HepG2 (cell line): Measurements from ENCODE around the gene CNTNAP1. TPM values are rescaled to one million over a fixed set of nuclear protein-coding genes. Genes with fewer than 3 reads are reported as not detected.

Experiments used
- BORCS8-MEF2B ChIP-seq: sonication (generic); formaldehyde crosslinking; IDR thresholded peaks from 2 replicates; pipeline ENCODE4 v1.8.0; 2022; ENCODE audit warnings: mild to moderate bottlenecking, missing genetic modification reagents
- FOSL2 ChIP-seq: sonication (generic); formaldehyde crosslinking; IDR thresholded peaks from 2 replicates; pipeline ENCODE4 v1.4.0; 2020; ENCODE audit warnings: missing genetic modification reagents
- HNF4G ChIP-seq, 2 experiments: sonication (generic) in 1 of 2; formaldehyde crosslinking in 1 of 2; IDR thresholded peaks; 2 replicates each; pipeline versions ENCODE4 v1.4.0 to v1.6.1; 2011 to 2020; ENCODE audit warnings: borderline replicate concordance in 2 of 2, low read depth in 2 of 2, mild to moderate bottlenecking in 2 of 2, low read length in 1 of 2, missing genetic modification reagents in 1 of 2, moderate library complexity in 1 of 2
- MTF2 ChIP-seq: sonication (generic); formaldehyde crosslinking; IDR thresholded peaks from 2 replicates; pipeline ENCODE4 v1.5.0; 2020; ENCODE audit warnings: missing genetic modification reagents, borderline replicate concordance
- ZNF44 ChIP-seq: sonication (generic); formaldehyde crosslinking; IDR thresholded peaks from 2 replicates; pipeline ENCODE4 v1.5.1; 2020; ENCODE audit warnings: mild to moderate bottlenecking, missing genetic modification reagents
- ZNF577 ChIP-seq: sonication (generic); formaldehyde crosslinking; IDR thresholded peaks from 2 replicates; pipeline ENCODE4 v1.4.0; 2020; ENCODE audit warnings: mild to moderate bottlenecking, low read depth, missing genetic modification reagents, borderline replicate concordance
- ZSCAN25 ChIP-seq: sonication (generic); formaldehyde crosslinking; IDR thresholded peaks from 2 replicates; pipeline ENCODE4 v1.8.0; 2022; ENCODE audit warnings: mild to moderate bottlenecking, missing genetic modification reagents
- polyA plus RNA-seq, 8 experiments: library from polyadenylated mRNA; depleted of rRNA in 3 of 8; stranded (reverse) in 7 of 8; unstranded in 1 of 8; fragments of >200 nt; fragmentation: Illumina TruSeq in 4 of 8; extraction: Trizol in 4 of 8; gene quantifications; 2 replicates each; pipeline versions ENCODE4 v1.2.1 to v1.2.3, GENCODE V29; 2011 to 2016; ENCODE audit warnings: low read depth in 4 of 8, missing spikeins in 1 of 8, mixed read lengths in 1 of 8; ENCODE audit not compliant: insufficient read depth in 1 of 8
- total RNA-seq, 5 experiments: library from RNA; depleted of rRNA; stranded (reverse); fragments of >200 nt; fragmentation: Illumina TruSeq; extraction: Trizol; gene quantifications; 2 replicates each; pipeline ENCODE4 v1.2.3, GENCODE V29; 2016; ENCODE audit warnings: low read depth in 1 of 5
- TF ChIP-seq, protein P1 (sequence below): sonication (generic); formaldehyde crosslinking; IDR thresholded peaks from 2 replicates; pipeline ENCODE4 v1.4.0; 2020; ENCODE audit warnings: missing genetic modification reagents, mild to moderate bottlenecking, borderline replicate concordance
- TF ChIP-seq, protein P2 (sequence below): sonication (generic); formaldehyde crosslinking; IDR thresholded peaks from 2 replicates; pipeline ENCODE4 v1.8.1; 2023; ENCODE audit warnings: missing genetic modification reagents, mild to moderate bottlenecking, borderline replicate concordance
- TF ChIP-seq, protein P3 (sequence below), 2 experiments: sonication (generic) in 1 of 2; formaldehyde crosslinking in 1 of 2; IDR thresholded peaks; 2 replicates each; pipeline versions ENCODE4 v1.6.1 to v1.9.0; 2014 to 2022; ENCODE audit warnings: antibody characterized with exemption in 1 of 2, borderline replicate concordance in 1 of 2, inconsistent platforms in 1 of 2, low read depth in 1 of 2, missing genetic modification reagents in 1 of 2
- TF ChIP-seq, protein P4 (sequence below): sonication (generic); formaldehyde crosslinking; IDR thresholded peaks from 2 replicates; pipeline ENCODE4 v1.4.0; 2020; ENCODE audit warnings: missing genetic modification reagents, borderline replicate concordance
- TF ChIP-seq, protein P5 (sequence below): IDR thresholded peaks from 2 replicates; pipeline ENCODE4 v1.6.1; 2018; ENCODE audit warnings: missing genetic modification reagents, mild to moderate bottlenecking, missing compliant biosample characterization
- TF ChIP-seq, protein P6 (sequence below): IDR thresholded peaks from 2 replicates; pipeline ENCODE4 v1.6.1; 2012; ENCODE audit warnings: inconsistent platforms
- TF ChIP-seq, protein P7 (sequence below): sonication (generic); formaldehyde crosslinking; IDR thresholded peaks from 2 replicates; pipeline ENCODE4 v1.4.0; 2020; ENCODE audit warnings: low read depth, mild to moderate bottlenecking, missing genetic modification reagents

The CNTNAP1 gene
- total and polyA plus RNA-seq, 2 of the 13 experiments (the other 11 are each of a cell fraction or from before 2014, with no cell fraction given) = 4.5 to 7.7 TPM

DNA sequence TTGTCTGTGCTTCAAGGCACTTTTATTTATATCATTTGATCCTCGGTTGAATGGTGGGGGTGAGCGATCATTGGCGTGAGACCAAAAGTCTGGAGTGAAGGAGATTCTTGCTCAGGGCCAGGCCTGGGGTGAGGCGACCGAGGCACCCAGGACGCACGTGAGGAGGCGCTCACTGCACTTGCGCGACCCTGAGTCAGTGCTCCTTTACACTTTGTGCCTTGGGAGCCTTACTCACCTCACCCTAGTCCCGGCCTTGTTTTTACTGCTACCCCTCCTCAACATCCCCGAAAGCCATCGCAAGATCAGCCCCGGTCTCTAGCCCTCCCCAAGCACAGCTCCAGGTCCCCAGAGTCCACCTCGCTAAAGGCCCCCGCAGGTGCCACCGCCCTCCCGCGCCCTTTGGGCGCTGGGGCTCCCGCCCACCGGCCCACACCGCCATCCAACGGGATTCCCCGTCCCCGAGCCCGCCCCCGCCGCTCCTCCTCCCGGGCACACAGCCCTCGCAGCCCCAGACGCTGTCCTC, 62.0 kb downstream of the CNTNAP1 start (continued):
- TF ChIP-seq, protein P1, sequence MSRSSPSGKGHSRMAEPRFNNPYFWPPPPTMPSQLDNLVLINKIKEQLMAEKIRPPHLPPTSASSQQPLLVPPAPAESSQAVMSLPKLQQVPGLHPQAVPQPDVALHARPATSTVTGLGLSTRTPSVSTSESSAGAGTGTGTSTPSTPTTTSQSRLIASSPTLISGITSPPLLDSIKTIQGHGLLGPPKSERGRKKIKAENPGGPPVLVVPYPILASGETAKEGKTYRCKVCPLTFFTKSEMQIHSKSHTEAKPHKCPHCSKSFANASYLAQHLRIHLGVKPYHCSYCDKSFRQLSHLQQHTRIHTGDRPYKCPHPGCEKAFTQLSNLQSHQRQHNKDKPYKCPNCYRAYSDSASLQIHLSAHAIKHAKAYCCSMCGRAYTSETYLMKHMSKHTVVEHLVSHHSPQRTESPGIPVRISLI (CRISPR knock-in tag) = peak; percentile 47; the same call in 1 of the 2 replicates
- TF ChIP-seq, protein P2, sequence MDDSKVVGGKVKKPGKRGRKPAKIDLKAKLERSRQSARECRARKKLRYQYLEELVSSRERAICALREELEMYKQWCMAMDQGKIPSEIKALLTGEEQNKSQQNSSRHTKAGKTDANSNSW (CRISPR knock-in tag) = peak; percentile 18; the same call in 1 of the 2 replicates
- TF ChIP-seq, protein P3, sequence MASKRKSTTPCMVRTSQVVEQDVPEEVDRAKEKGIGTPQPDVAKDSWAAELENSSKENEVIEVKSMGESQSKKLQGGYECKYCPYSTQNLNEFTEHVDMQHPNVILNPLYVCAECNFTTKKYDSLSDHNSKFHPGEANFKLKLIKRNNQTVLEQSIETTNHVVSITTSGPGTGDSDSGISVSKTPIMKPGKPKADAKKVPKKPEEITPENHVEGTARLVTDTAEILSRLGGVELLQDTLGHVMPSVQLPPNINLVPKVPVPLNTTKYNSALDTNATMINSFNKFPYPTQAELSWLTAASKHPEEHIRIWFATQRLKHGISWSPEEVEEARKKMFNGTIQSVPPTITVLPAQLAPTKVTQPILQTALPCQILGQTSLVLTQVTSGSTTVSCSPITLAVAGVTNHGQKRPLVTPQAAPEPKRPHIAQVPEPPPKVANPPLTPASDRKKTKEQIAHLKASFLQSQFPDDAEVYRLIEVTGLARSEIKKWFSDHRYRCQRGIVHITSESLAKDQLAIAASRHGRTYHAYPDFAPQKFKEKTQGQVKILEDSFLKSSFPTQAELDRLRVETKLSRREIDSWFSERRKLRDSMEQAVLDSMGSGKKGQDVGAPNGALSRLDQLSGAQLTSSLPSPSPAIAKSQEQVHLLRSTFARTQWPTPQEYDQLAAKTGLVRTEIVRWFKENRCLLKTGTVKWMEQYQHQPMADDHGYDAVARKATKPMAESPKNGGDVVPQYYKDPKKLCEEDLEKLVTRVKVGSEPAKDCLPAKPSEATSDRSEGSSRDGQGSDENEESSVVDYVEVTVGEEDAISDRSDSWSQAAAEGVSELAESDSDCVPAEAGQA (IDR thresholded peaks at IDR 0.05; ENCODE audit: low read depth) = no peak
- TF ChIP-seq, protein P3 (CRISPR knock-in tag; IDR thresholded peaks at IDR 0.05; ENCODE audit: borderline replicate concordance) = peak; percentile 34; the same call in 1 of the 2 replicates
- TF ChIP-seq, protein P4, sequence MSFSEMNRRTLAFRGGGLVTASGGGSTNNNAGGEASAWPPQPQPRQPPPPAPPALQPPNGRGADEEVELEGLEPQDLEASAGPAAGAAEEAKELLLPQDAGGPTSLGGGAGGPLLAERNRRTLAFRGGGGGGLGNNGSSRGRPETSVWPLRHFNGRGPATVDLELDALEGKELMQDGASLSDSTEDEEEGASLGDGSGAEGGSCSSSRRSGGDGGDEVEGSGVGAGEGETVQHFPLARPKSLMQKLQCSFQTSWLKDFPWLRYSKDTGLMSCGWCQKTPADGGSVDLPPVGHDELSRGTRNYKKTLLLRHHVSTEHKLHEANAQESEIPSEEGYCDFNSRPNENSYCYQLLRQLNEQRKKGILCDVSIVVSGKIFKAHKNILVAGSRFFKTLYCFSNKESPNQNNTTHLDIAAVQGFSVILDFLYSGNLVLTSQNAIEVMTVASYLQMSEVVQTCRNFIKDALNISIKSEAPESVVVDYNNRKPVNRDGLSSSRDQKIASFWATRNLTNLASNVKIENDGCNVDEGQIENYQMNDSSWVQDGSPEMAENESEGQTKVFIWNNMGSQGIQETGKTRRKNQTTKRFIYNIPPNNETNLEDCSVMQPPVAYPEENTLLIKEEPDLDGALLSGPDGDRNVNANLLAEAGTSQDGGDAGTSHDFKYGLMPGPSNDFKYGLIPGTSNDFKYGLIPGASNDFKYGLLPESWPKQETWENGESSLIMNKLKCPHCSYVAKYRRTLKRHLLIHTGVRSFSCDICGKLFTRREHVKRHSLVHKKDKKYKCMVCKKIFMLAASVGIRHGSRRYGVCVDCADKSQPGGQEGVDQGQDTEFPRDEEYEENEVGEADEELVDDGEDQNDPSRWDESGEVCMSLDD (CRISPR knock-in tag) = peak; percentile 30; the same call in 1 of the 2 replicates
- TF ChIP-seq, protein P5, sequence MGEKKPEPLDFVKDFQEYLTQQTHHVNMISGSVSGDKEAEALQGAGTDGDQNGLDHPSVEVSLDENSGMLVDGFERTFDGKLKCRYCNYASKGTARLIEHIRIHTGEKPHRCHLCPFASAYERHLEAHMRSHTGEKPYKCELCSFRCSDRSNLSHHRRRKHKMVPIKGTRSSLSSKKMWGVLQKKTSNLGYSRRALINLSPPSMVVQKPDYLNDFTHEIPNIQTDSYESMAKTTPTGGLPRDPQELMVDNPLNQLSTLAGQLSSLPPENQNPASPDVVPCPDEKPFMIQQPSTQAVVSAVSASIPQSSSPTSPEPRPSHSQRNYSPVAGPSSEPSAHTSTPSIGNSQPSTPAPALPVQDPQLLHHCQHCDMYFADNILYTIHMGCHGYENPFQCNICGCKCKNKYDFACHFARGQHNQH (CRISPR knock-in tag) = peak; percentile 11
- TF ChIP-seq MTF2 (CRISPR knock-in tag) = peak; percentile 93; the same call in 1 of the 2 replicates
- peak; percentile 59; the same call in 1 of the 2 replicates for TF ChIP-seq ZNF44 (CRISPR knock-in tag)
- TF ChIP-seq HNF4G (IDR thresholded peaks at IDR 0.05; ENCODE audit: borderline replicate concordance, low read depth, low read length) = peak; percentile 53; the same call in 1 of the 2 replicates
- TF ChIP-seq HNF4G (CRISPR knock-in tag; IDR thresholded peaks at IDR 0.05; ENCODE audit: borderline replicate concordance, low read depth) = no peak; the same call in 1 of the 2 replicates
- 0 out of 2 replicates have a peak, but pooled peaks have one; percentile 32 for TF ChIP-seq ZNF577
- TF ChIP-seq, protein P6, sequence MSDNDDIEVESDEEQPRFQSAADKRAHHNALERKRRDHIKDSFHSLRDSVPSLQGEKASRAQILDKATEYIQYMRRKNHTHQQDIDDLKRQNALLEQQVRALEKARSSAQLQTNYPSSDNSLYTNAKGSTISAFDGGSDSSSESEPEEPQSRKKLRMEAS = peak; percentile 86
- peak; percentile 48; the same call in 1 of the 2 replicates for TF ChIP-seq BORCS8-MEF2B
- no peak for TF ChIP-seq ZSCAN25 (CRISPR knock-in tag)
- peak; percentile 23; the same call in 1 of the 2 replicates for TF ChIP-seq FOSL2 (CRISPR knock-in tag)
- TF ChIP-seq, protein P7, sequence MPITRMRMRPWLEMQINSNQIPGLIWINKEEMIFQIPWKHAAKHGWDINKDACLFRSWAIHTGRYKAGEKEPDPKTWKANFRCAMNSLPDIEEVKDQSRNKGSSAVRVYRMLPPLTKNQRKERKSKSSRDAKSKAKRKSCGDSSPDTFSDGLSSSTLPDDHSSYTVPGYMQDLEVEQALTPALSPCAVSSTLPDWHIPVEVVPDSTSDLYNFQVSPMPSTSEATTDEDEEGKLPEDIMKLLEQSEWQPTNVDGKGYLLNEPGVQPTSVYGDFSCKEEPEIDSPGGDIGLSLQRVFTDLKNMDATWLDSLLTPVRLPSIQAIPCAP (CRISPR knock-in tag) = peak; percentile 34; the same call in 1 of the 2 replicates
